ENCODE measurements around the gene GCHFR.

GCHFR gene

DNA sequence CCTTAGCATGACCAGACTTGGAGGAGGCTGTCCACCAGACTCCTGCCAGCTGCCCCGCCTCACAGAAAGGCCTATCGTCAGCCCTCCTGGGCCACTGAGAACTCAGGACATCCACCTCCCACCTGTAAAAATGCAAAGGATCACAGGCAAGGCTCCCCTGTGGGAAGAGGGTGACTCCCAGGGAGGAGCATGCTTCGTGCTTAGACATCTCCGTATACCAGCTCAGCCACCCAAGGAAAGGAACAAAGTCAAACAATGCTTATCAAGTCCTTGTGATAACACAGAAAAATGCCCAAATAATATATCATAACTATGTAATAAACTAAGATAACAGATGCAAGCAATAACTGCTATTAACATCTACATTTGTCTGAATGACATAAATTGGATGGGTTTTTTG is 13.0 kb upstream of the GCHFR start:
- CTCF ChIA-PET: no interaction called here
- DNase-seq (ENCODE audit: extremely low spot score): no peak
- TF ChIP-seq BHLHE40 (IDR thresholded peaks at IDR 0.05; ENCODE audit: borderline replicate concordance): no peak
- TF ChIP-seq SUZ12 (IDR thresholded peaks at IDR 0.05): no peak
- TF ChIP-seq, protein P1, sequence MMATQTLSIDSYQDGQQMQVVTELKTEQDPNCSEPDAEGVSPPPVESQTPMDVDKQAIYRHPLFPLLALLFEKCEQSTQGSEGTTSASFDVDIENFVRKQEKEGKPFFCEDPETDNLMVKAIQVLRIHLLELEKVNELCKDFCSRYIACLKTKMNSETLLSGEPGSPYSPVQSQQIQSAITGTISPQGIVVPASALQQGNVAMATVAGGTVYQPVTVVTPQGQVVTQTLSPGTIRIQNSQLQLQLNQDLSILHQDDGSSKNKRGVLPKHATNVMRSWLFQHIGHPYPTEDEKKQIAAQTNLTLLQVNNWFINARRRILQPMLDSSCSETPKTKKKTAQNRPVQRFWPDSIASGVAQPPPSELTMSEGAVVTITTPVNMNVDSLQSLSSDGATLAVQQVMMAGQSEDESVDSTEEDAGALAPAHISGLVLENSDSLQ (IDR thresholded peaks at IDR 0.05): no peak
- TF ChIP-seq FOXA1 (IDR thresholded peaks at IDR 0.05): no peak
- TF ChIP-seq FOXK2 (IDR thresholded peaks at IDR 0.05): no peak
- TF ChIP-seq TARDBP (IDR thresholded peaks at IDR 0.05): no peak
- TF ChIP-seq ARNT (IDR thresholded peaks at IDR 0.05): no peak
- TF ChIP-seq L3MBTL2 (conservative IDR thresholded peaks at IDR 0.05): no peak
- TF ChIP-seq NFRKB (IDR thresholded peaks at IDR 0.05): no peak
- no peak for TF ChIP-seq ZNF384 (IDR thresholded peaks at IDR 0.05)
- TF ChIP-seq LEF1 (IDR thresholded peaks at IDR 0.05; ENCODE audit: borderline replicate concordance): no peak
- TF ChIP-seq FOXM1 (IDR thresholded peaks at IDR 0.05; ENCODE audit: borderline replicate concordance): no peak
- no peak for TF ChIP-seq HDGF (IDR thresholded peaks at IDR 0.05; ENCODE audit: borderline replicate concordance)
- TF ChIP-seq ELF4 (IDR thresholded peaks at IDR 0.05): no peak
- TF ChIP-seq SP1 (IDR thresholded peaks at IDR 0.05): no peak
- POLR2A ChIA-PET: interaction anchor here (1.4 kb wide), 1 partner anchor 123 kb away, joined by 3 read pairs; no protein-coding TSS in a partner anchor

DNA sequence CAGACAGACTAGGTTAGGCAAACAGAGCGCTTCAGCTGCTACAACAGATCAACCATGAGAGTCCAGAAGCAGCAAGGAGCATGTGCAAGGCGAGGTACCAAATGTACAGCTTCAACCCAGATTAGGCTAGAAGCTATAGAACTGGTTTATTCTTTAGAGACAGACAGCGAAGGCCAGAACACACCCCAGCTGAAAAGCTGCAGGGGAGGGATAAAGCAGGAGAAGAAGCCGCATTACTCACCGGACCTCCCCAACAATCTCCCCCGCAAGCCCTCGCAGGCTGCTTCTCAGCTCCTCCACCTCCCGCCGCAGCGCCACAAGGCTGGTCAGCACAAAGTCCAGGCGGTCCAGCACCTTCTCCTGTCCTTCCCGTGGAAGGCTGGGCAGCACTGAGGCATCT is 12.1 kb upstream of the GCHFR start:
- no peak for DNase-seq (ENCODE audit: extremely low spot score)
- TF ChIP-seq CTBP1 (IDR thresholded peaks at IDR 0.05; ENCODE audit: borderline replicate concordance): no peak
- TF ChIP-seq ARNT (IDR thresholded peaks at IDR 0.05): no peak
- no peak for TF ChIP-seq L3MBTL2 (conservative IDR thresholded peaks at IDR 0.05)
- TF ChIP-seq LEF1 (IDR thresholded peaks at IDR 0.05; ENCODE audit: borderline replicate concordance): no peak
- ChIA-PET POLR2A (interaction anchor here (1.0 kb wide), 1 partner anchor 142 kb away, joined by 3 read pairs; the partner anchor contains the start of gene VPS18), CTCF (no interaction called here)

DNA sequence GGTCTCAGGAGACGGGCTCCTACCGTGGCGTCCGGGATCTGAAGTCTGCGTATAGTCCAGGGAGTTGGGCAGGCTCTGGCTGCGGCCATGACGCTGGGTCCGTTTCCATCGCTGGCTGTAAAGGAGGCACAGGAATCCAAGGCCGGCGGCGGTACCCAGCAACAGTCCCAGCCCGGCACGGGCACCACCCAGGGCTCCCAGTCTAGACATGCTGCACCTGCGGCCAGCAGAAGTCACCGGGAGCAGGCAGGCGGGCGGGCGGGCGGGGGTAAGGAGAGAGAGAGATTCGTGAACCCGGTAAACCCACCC is 9.3 kb upstream of the GCHFR start:
- DNase-seq (ENCODE audit: extremely low spot score): no peak
- ChIA-PET POLR2A (no interaction called here), CTCF (no interaction called here)
- no peak for TF ChIP-seq SUZ12 (IDR thresholded peaks at IDR 0.05)
- no peak for TF ChIP-seq ELF4 (IDR thresholded peaks at IDR 0.05)
- TF ChIP-seq CTBP1 (IDR thresholded peaks at IDR 0.05; ENCODE audit: borderline replicate concordance): no peak
- no peak for TF ChIP-seq ARNT (IDR thresholded peaks at IDR 0.05)
- no peak for TF ChIP-seq TARDBP (IDR thresholded peaks at IDR 0.05)
- TF ChIP-seq NFRKB (IDR thresholded peaks at IDR 0.05): no peak
- TF ChIP-seq FOXM1 (IDR thresholded peaks at IDR 0.05; ENCODE audit: borderline replicate concordance): no peak
- no peak for TF ChIP-seq BHLHE40 (IDR thresholded peaks at IDR 0.05; ENCODE audit: borderline replicate concordance)
- TF ChIP-seq HDGF (IDR thresholded peaks at IDR 0.05; ENCODE audit: borderline replicate concordance): no peak
- TF ChIP-seq SP1 (IDR thresholded peaks at IDR 0.05): no peak
- TF ChIP-seq FOXA1 (IDR thresholded peaks at IDR 0.05): no peak
- TF ChIP-seq L3MBTL2 (conservative IDR thresholded peaks at IDR 0.05): no peak

DNA sequence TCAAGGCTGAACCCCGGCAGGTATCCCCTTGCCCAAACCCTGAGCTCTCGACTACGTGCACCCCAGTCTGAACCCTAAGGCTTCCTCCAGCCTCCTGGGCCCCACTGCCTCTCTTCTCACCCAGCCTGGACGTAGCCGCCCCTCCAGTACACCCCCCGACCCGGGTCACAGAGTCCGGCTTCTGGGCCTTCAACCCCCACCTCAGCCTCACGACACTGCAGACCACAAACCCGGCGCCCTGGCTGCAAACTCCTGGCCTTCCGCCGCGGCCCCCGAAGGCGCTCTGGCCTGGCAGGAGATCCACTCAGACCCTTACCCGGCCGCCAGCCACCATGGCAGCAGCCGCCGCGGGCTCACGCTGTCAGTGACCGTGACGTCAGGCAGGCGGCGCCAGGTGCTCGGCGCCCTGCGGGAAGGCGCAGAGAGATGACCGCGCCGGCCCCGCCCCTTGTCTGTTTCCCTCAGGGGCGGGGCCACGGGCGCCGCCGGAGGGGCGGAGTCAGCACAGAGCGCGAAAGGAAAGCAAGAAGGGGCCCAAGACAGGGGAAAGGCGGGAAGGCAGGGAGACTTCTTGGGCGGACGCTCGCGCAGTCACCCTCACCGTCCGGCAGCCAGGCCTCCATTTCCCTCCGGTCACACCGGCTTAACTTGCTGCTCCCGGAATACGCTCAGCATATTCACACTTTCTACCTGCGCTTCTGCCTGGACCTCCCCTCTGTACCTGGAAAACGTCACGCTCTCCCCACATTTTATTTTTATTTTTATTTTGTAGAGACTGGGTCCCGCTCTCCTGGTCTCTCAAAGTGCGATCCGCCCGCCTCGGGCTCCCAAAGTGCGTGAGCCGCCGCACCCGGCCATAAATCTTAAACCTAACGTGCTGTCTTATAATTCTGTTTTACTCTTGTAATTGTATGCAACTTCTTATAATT is 8.7 kb upstream of the GCHFR start, which contains the start of gene RMDN3:
Gene RMDN3 (minus strand): TSS at position 372 of the 929 bp plus-strand sequence. CDS start 471 bp downstream, outside the sequence.
- POLR2A ChIA-PET: no interaction called here
- CTCF ChIA-PET: no interaction called here
- DNase-seq (ENCODE audit: extremely low spot score): peak; percentile 92
- no peak for TF ChIP-seq FOXA1 (IDR thresholded peaks at IDR 0.05)
- no peak for TF ChIP-seq FOXM1 (IDR thresholded peaks at IDR 0.05; ENCODE audit: borderline replicate concordance)
- TF ChIP-seq SUZ12 (IDR thresholded peaks at IDR 0.05): no peak
- TF ChIP-seq TARDBP (IDR thresholded peaks at IDR 0.05): no peak
- no peak for TF ChIP-seq BHLHE40 (IDR thresholded peaks at IDR 0.05; ENCODE audit: borderline replicate concordance)
- TF ChIP-seq, protein P1 (IDR thresholded peaks at IDR 0.05): peak; percentile 17; the same call in 1 of the 2 replicates
- TF ChIP-seq SP1 (IDR thresholded peaks at IDR 0.05): no peak
- TF ChIP-seq CTBP1 (IDR thresholded peaks at IDR 0.05; ENCODE audit: borderline replicate concordance): no peak
- TF ChIP-seq ARNT (IDR thresholded peaks at IDR 0.05): no peak
- no peak for TF ChIP-seq NFRKB (IDR thresholded peaks at IDR 0.05)
- TF ChIP-seq ELF4 (IDR thresholded peaks at IDR 0.05): no peak
- TF ChIP-seq FOXK2 (IDR thresholded peaks at IDR 0.05): no peak
- no peak for TF ChIP-seq LEF1 (IDR thresholded peaks at IDR 0.05; ENCODE audit: borderline replicate concordance)
- no peak for TF ChIP-seq ZNF384 (IDR thresholded peaks at IDR 0.05)
- TF ChIP-seq L3MBTL2 (conservative IDR thresholded peaks at IDR 0.05): 0 out of 2 replicates have a peak, but pooled peaks have one; percentile 43
- TF ChIP-seq HDGF (IDR thresholded peaks at IDR 0.05; ENCODE audit: borderline replicate concordance): no peak

DNA sequence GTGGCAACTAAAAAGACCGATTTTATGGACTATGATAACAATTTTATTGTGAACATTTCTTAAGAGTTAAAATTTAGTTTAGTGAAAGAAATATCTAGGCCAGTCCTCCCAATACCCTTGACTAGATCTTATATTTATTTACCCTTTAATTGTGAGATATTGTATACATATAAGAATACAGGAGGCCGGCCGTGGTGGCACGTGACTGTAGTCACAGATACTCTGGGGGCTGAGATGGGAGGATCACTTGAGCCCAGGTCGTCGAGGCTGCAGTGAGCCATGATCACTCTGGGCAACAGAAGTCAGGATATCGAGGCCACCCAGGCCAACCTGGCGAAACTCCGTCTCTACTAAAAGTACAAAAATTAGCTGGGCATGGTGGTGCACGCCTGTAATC is 8.1 kb upstream of the GCHFR start:
- TF ChIP-seq, protein P1 (IDR thresholded peaks at IDR 0.05): peak; percentile 12; the same call in 1 of the 2 replicates
- TF ChIP-seq FOXM1 (IDR thresholded peaks at IDR 0.05; ENCODE audit: borderline replicate concordance) (no peak), L3MBTL2 (conservative IDR thresholded peaks at IDR 0.05) (peak; percentile 21; the same call in 1 of the 2 replicates)
- POLR2A ChIA-PET: no interaction called here
- CTCF ChIA-PET: interaction anchor here (0.6 kb wide), 2 partner anchors 30 to 89 kb away, joined by 3 to 4 read pairs; no protein-coding TSS in a partner anchor
- no peak for DNase-seq (ENCODE audit: extremely low spot score)

DNA sequence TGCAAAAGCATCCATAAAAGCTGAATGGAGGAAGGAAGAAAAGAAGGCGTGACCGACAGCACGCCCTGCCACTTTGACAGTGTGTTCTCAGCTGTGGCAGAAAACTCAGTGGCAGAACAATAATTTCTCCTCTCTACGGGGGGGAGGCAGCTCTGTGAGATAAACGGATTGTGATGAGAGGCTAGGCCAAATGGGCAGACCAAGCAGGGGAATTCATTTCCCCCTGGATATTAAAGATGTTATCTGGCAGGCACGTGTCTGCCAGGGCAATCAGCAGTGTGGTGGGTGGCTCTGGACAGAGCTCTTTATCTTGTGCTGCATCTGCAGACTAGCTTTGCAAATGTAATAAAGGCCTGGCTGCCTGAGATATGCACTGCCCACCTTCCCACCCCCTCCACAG is 6.9 kb upstream of the GCHFR start:
- DNase-seq (ENCODE audit: extremely low spot score): no peak
- ChIA-PET CTCF (interaction anchor here (0.6 to 1.2 kb wide), 2 partner anchors 22 to 26 kb away, joined by 4 read pairs; no protein-coding TSS in a partner anchor), POLR2A (interaction anchor here (1.0 to 1.4 kb wide), 3 partner anchors 9 to 188 kb away, joined by 3 to 4 read pairs (median 3); partner anchors contain the start of gene RPUSD2)
- TF ChIP-seq, protein P1 (IDR thresholded peaks at IDR 0.05): no peak

Measured in HEK293T (cell line).